OCI-LY7 (cell line): Measurements from ENCODE around the gene EPSTI1.

Experiments used
- EZH2phosphoT487 ChIP-seq: fragments of 200-600 bp; sonication (generic); IDR thresholded peaks from 2 replicates; pipeline ENCODE4 v1.6.1; 2018; ENCODE audit warnings: low read depth, borderline replicate concordance, mild to moderate bottlenecking, mixed run types, antibody characterized with exemption, low read length, moderate library complexity, mixed read lengths
- TF ChIP-seq, protein P1 (sequence below): fragments of 200-600 bp; sonication (generic); conservative IDR thresholded peaks from 2 replicates; pipeline ENCODE4 v1.5.1; 2014; ENCODE audit warnings: mild to moderate bottlenecking, antibody characterized with exemption, low read length, moderate library complexity, mixed read lengths

DNA sequence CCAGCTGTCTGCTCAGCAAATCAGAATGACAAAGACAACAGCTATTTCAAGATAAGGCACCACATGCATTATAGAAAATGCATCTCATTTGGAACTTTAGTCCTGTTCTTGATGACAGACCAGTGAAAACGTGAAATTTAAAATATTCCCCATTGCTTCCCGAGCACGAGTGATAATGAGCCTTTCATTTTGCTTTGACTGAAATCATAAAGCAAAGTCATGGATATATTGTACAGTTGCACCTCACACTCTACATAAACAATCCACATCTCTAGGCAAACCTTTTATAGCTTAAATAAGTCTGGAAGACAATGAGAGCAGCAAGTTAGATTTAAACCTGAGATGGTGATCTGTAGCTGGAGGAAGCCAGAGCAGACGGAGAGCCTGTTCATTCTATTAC lies 131.6 kb downstream of the EPSTI1 start:
- TF ChIP-seq, protein P1, sequence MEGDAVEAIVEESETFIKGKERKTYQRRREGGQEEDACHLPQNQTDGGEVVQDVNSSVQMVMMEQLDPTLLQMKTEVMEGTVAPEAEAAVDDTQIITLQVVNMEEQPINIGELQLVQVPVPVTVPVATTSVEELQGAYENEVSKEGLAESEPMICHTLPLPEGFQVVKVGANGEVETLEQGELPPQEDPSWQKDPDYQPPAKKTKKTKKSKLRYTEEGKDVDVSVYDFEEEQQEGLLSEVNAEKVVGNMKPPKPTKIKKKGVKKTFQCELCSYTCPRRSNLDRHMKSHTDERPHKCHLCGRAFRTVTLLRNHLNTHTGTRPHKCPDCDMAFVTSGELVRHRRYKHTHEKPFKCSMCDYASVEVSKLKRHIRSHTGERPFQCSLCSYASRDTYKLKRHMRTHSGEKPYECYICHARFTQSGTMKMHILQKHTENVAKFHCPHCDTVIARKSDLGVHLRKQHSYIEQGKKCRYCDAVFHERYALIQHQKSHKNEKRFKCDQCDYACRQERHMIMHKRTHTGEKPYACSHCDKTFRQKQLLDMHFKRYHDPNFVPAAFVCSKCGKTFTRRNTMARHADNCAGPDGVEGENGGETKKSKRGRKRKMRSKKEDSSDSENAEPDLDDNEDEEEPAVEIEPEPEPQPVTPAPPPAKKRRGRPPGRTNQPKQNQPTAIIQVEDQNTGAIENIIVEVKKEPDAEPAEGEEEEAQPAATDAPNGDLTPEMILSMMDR: no peak
- no peak for TF ChIP-seq EZH2phosphoT487
